ENCODE results near the gene HOXD10.

HOXD10 gene

GRCh38 chr2:176096243-176096985 is 20.2 kb upstream of the HOXD10 start:
- no peak for DNase-seq

- DNase-seq, result peak; percentile 80
These were observed 19.4 kb upstream of the HOXD10 start for GRCh38 chr2:176096986-176097819.

GRCh38 chr2:176097820-176098365 is 18.7 kb upstream of the HOXD10 start:
- no peak for DNase-seq

- no peak for DNase-seq
These were observed 18.0 kb upstream of the HOXD10 start for GRCh38 chr2:176098366-176099158.

- DNase-seq, result no peak
These were observed 17.3 kb upstream of the HOXD10 start for GRCh38 chr2:176099159-176099727.

GRCh38 chr2:176099728-176100546 is 16.6 kb upstream of the HOXD10 start, which contains the start of gene HOXD12:
HOXD12 (plus strand) TSS chr2:176099795; CDS start chr2:176099802, 7 bp downstream.
- no peak for DNase-seq

GRCh38 chr2:176100547-176101140 is 15.9 kb upstream of the HOXD10 start:
- no peak for DNase-seq

- no peak for DNase-seq
These were observed 15.3 kb upstream of the HOXD10 start for GRCh38 chr2:176101216-176101830.

- no peak for DNase-seq
These were observed 14.7 kb upstream of the HOXD10 start for GRCh38 chr2:176101842-176102241.

GRCh38 chr2:176102309-176102866 is 14.2 kb upstream of the HOXD10 start:
- DNase-seq, result no peak

GRCh38 chr2:176103194-176103593 is 13.4 kb upstream of the HOXD10 start:
- DNase-seq, result no peak

- DNase-seq, result no peak
These were observed 12.7 kb upstream of the HOXD10 start for GRCh38 chr2:176103742-176104315.

- DNase-seq, result no peak
These were observed 12.1 kb upstream of the HOXD10 start for GRCh38 chr2:176104316-176105077.

GRCh38 chr2:176105078-176105729 is 11.4 kb upstream of the HOXD10 start:
- no peak for DNase-seq

GRCh38 chr2:176105730-176106580 is 10.6 kb upstream of the HOXD10 start:
- DNase-seq, result no peak

- DNase-seq, result peak; percentile 49
These were observed 9.7 kb upstream of the HOXD10 start, which contains the start of gene HOXD11 for GRCh38 chr2:176106581-176107539. HOXD11 (plus strand) TSS chr2:176107280; CDS start chr2:176107356, 76 bp downstream.
